Fibroblast of lung (primary cell): ENCODE measurements around the gene LEO1.

Source experiments
- CTCF ChIP-seq, 2 donors: IDR thresholded peaks in 1 of 2; conservative IDR thresholded peaks in 1 of 2; 1 replicate in 1 of 2; 2 replicates in 1 of 2; pipeline ENCODE4 v1.5.1; 2011 to 2012; ENCODE audit warnings: low read length in 2 of 2, control low read depth in 1 of 2, inconsistent platforms in 1 of 2, low read depth in 1 of 2, mild to moderate bottlenecking in 1 of 2
- EZH2 ChIP-seq: IDR thresholded peaks from 2 replicates; pipeline ENCODE4 v1.5.1; 2012; ENCODE audit warnings: low read length, control low read depth, mild to moderate bottlenecking; ENCODE audit errors: missing control alignments

GRCh38 chr15:51889486-51889885 is 82.1 kb downstream of the LEO1 start:
- no peak for TF ChIP-seq CTCF (conservative IDR thresholded peaks at IDR 0.05 in 1 of 2, IDR thresholded peaks at IDR 0.05 in 1 of 2; ENCODE audit: low read depth in 1 of 2, low read length in 2 of 2)
- TF ChIP-seq EZH2, result no peak
